ENCODE data around the gene SUGT1.

SUGT1 gene

GRCh38 chr13:52696566-52696965 is 43.9 kb downstream of the SUGT1 start (continued):
- TF ChIP-seq INSM2 (tag by site-specific recombination; IDR thresholded peaks at IDR 0.05) (no peak), ZNF449 (tag by site-specific recombination; IDR thresholded peaks at IDR 0.05) (no peak)

- CTCF ChIA-PET, result interaction anchor here (0.6 kb wide), 1 partner anchor 145 kb away, joined by 3 read pairs; no protein-coding TSS in a partner anchor
- Histone ChIP-seq H3K4me1 (ENCODE audit: control insufficient read depth, insufficient read depth, low read length) (peaks cover 2% of the 10 kb centered on the region; the same call in 1 of the 2 replicates), H3K36me3 (ENCODE audit: control insufficient read depth in 2 of 2, insufficient read depth in 1 of 2, low read length in 2 of 2) (no peaks in the 10 kb centered on the region), H3K4me3 (ENCODE audit: low read depth, low read length) (no peak overlapping the region), H3K27ac (ENCODE audit: extremely low read depth, low read depth, low read length) (no peak overlapping the region), H3K9me3 (ENCODE audit: control insufficient read depth, insufficient read depth, low read depth, low read length) (no peaks in the 10 kb centered on the region)
- TF ChIP-seq HOXD13 (CRISPR knock-in tag; IDR thresholded peaks at IDR 0.05; ENCODE audit: borderline replicate concordance) (no peak), ZNF48 (tag by site-specific recombination; IDR thresholded peaks at IDR 0.05) (no peak), ZNF169 (tag by site-specific recombination; IDR thresholded peaks at IDR 0.05) (no peak), ZNF24 (tag by site-specific recombination; IDR thresholded peaks at IDR 0.05) (no peak), ZFP69B (tag by site-specific recombination; IDR thresholded peaks at IDR 0.05) (no peak), ZNF2 (tag by site-specific recombination; IDR thresholded peaks at IDR 0.05) (no peak), PRDM10 (tag by site-specific recombination; IDR thresholded peaks at IDR 0.05) (peak; percentile 40), ZNF174 (tag by site-specific recombination; IDR thresholded peaks at IDR 0.05) (no peak), SCRT2 (tag by site-specific recombination; IDR thresholded peaks at IDR 0.05) (no peak), SALL2 (tag by site-specific recombination; IDR thresholded peaks at IDR 0.05; ENCODE audit: borderline replicate concordance) (no peak), ZNF704 (tag by site-specific recombination; IDR thresholded peaks at IDR 0.05) (no peak), ZBTB6 (tag by site-specific recombination; IDR thresholded peaks at IDR 0.05) (no peak), ZNF518A (tag by site-specific recombination; conservative IDR thresholded peaks at IDR 0.05; ENCODE audit: low read depth) (no peak), ZNF596 (tag by site-specific recombination; IDR thresholded peaks at IDR 0.05) (no peak), ZSCAN4 (tag by site-specific recombination; IDR thresholded peaks at IDR 0.05) (peak; percentile 75), ZNF654 (tag by site-specific recombination; IDR thresholded peaks at IDR 0.05; ENCODE audit: low read depth) (no peak), ZBTB8A (tag by site-specific recombination; IDR thresholded peaks at IDR 0.05) (no peak)
- POLR2A ChIA-PET, result interaction anchor here (0.6 kb wide), 1 partner anchor 12 kb away, joined by 3 read pairs; no protein-coding TSS in a partner anchor
Measured at GRCh38 chr13:52701728-52702465, 49.3 kb downstream of the SUGT1 start.

All from HEK293 (cell line).